GM21528 (cell line): ENCODE results near the gene WDR43.
"Not testable (repeated sequence)": the region's sequence is repeated elsewhere in the genome, so short reads cannot be mapped to it uniquely, and the experiment has no call there.

Experiments
- ATAC-seq: cut with Tn5 transposase; IDR thresholded peaks from one replicate; pipeline ENCODE4 v1.9.1; 2021; ENCODE audit warnings: mild to moderate bottlenecking, moderate library complexity; ENCODE audit not compliant: unreplicated experiment, low FRiP score

Gene WDR43

DNA sequence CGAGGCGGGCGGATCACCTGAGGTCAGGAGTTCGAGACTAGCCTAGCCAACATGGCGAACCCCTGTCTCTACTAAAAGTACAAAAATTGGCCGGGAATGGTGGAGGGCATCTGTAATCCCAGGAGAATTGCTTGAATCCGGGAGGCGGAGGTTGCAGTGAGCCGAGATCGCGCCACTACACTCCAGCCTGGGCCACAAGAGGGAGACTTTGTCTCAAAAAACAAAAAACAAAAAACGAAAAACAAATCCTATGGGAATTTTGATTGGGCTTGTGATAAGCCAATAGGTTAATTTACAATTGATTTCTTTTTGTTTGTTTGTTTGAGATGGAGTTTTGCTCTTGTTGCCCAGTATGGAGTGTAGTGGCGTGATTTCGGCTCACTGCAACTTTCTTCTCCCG, 62.4 kb downstream of the WDR43 start:
- ATAC-seq: no peak

GRCh38 chr2:28958689-28959088, 64.2 kb downstream of the WDR43 start:
- ATAC-seq: no peak

- ATAC-seq: no peak
Observed at GRCh38 chr2:28960401-28960800, 65.9 kb downstream of the WDR43 start.

DNA sequence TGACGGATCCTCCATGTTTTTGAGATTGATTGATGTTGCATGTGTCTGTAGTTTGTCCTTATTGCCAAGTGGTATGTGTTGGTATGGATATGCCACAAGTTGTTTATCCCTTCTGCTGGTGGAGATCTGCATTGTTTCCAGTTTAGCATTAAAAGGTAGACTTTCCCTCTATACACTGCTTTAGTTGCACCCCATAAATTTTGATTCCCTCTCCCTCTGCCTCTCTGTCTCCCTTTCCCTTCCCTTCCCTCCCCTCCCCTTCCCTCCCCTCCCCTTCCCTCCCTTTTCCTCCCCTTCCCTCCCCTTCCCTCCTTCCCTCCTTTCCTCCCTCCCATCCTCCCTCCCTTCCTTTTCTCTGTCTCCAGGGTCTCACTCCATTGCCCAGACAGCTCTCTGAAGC, 68.0 kb downstream of the WDR43 start:
- no peak for ATAC-seq

DNA sequence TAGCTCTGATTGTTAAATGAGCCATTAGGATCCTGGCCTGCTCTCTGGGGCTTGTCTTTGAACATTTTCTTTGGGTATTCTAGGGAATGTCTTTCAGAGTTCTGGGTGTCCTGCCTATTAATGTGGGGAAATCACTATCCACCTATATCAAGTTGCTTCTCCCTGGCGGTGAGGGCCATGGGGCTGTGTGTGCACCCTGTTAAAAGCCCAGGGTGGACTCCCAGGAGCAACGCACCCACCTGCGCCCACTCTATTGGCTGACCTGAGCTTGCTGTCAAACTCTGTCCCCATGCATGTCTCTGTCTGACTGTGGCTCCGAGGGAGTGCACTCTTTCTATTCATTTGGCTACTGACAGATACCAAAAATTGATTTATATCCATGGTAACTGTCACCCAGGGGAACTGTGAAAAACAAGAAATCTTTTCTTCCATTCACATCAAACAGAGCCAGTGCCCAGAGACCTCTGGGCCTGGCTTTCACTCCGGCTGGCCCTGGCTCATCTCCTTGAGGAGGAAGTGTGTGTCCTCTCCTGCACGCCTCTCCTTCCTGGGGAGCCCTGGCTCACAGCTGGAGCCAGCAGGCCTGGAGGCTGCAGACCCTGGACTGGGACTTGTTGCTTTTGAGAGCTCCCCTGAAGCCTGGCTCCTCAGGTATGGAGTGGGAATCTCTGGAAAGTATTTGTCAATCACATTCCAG, 76.1 kb downstream of the WDR43 start:
- ATAC-seq: no peak

DNA sequence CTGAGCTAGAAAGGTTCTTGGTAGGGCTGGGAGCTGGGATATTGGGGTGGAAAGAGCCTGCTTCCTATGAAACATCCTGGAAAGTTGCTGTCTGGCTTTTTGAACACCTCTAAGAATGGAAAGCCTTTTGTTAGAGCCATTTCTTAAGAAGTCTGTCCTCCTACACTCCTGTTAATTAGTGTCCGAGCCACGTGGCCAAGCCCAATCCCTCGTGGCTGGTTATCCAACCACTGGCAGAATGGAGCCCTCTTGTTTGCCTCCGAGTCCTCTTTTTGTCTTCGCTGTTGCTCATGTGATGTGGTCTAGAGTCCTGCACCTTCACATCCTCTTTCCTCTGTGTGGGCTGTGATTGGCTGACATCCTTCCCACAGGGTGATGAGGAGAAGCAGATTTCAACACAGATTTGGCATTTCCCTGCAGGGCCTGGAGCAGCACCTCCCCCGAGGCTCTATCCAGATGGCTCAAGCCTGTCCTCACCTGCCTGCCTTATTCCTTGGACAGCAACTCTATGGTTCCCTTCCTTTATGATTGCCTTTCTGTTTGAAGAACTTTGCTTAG, 78.4 kb downstream of the WDR43 start:
- ATAC-seq: no peak

DNA sequence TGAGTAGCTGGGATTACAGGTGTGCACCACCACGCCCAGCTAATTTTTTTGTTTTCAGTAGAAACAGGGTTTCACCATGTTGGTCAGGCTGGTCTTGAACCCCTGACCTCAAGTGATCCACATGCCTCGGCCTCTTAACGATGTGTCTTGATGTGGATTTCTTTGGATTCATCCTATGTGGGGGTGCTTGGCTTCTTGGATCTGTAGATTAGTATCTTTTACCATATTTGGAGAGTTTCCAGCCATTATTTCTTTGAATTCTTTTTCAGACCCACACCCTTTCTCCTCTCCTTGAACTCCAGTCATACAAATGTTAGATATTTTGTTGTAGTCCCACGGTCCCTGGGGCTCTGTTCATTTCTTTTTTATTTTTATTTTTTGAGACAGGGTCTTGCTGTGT, 79.8 kb downstream of the WDR43 start:
- ATAC-seq: no peak

GRCh38 chr2:28975671-28976070, 81.2 kb downstream of the WDR43 start:
- ATAC-seq: no peak

- ATAC-seq: no peak
Observed at GRCh38 chr2:28976584-28976983, 82.1 kb downstream of the WDR43 start.

- ATAC-seq: no peak
Observed at GRCh38 chr2:28977176-28977875, 82.9 kb downstream of the WDR43 start.

DNA sequence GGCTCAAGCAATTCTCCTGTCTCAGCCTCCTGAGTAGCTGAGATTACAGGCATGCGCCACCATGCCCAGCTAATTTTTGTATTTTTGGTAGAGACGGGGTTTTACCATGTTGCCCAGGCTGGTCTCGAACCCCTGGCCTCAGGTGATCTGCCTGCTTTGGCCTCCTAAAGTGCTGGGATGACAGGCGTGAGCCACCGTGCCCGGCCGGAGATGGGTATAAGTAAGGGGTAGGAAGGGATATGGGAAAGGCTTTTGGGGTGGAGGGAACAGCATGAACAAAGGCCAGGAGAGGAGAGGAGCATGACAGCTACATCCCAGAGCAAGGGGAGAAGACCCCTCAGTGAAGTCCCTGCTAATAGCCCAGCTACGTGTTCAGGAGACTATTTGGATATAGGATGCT, 83.5 kb downstream of the WDR43 start:
- ATAC-seq: not testable (repeated sequence)

- no peak for ATAC-seq
Observed at GRCh38 chr2:28978606-28979005, 84.1 kb downstream of the WDR43 start.

DNA sequence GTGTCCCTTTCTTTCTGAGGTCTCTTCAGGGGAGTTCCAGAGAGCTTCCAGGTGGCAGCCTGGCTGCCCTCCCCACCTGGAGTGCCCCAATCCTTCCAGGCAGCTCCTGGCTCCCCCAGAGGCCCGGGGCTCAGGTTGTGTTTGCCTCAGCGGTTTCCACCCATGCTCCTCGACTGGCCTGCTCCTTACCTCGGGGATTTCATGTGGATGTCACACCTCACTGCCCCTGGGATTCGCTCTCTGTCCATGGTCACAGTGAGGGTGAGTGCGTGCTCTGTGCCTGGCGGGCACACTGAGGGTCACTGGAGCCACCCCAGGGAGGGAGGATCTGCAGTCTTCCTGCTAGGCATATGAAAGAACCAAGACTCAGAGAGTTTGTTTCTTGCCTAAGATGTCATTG, 84.6 kb downstream of the WDR43 start:
- no peak for ATAC-seq

DNA sequence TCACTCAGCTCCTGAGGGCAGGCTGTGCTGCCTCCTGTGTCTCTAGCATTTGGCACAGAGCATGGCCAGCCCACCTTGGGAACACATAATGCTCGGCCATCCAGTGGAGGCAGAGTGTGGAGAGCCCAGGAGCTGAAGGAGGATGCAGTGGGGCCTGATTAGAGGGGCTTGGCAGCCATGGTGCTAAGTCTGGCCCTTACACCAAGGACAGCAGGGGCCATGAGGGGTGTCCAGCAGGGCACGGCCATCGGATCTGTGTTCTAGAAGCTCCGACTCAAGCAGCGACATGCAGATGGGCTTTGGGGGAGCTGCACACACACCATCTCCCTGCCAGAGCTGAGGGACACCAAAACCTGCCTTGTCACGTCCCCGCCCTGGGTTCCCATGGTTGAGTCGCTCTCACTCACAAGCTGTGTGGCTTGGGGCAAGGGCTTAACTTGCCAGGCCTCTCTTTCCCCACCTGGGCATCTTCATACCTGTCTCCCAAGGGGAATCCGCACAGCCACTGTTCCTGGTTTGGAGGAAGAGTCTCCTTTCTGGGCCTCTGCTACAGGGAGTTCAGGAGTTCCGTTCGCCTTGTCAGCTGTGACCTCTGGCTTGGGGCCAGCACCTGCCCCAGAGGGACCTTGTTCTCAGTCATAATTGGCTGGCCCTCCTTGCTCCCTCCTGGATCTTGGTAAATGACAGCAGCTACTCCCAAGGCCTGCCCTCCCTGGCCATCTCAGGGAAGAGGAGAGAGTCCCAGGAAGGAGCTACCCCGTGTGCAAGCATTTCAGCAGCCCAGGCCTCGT, 85.3 kb downstream of the WDR43 start:
- ATAC-seq: no peak

DNA sequence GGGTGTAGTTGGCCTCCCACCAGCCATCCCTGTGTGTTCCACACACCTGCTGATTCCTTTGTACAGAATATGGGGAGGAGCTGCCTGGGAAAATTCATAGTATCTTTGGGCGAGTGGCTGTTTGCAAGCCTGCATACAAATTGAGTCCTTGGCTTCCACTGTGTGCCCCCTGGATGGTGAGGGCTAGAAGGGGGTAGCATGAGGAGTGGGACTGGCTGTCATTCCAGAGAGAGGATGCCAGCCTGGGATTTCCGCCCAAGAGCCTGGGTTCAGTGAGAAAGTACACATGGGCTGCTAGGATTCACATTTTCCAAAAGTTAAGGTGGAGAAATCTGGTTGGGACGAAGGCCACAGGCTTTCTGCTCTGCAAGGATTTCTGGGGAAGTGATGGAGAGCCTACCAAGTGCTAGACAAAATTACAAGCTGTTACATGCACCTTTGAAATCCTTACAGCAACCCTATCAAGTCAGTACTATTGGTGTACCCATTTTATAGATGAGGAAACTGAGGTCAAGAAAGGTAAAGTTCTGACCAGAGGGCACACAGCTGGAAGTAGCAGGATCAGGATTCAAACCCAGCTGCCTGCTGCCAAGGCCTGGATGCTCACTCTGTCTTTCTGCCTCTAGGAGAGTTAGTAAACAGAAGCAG, 86.0 kb downstream of the WDR43 start:
- ATAC-seq: no peak

DNA sequence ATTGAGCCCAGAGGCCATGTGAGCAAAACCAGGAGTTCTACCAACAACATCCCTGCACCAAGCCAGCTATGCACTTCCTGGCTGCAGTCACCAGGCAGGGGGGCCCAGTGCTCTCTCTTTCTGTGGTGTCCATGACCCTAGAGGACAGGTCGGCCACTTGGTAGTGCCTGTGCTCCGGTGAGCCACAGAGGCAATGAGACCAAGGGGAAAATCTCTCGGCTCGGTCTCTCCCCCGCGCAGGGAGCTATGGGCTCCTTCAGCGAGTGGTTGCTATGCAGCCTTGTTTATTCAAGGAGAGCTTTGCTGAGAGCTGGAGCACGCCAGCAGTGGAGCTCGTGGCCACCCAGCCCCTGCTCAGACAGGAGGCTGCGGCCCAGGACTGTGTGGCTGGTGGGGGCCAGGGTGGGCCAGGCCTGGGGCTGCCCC, 86.6 kb downstream of the WDR43 start, which contains the start of gene TOGARAM2:
TOGARAM2 (plus strand) TSS at position 283 of the 426 bp plus-strand sequence. CDS start 13,537 bp downstream, outside the sequence.
- no peak for ATAC-seq

- ATAC-seq: no peak
Observed at GRCh38 chr2:28981620-28982376, 87.3 kb downstream of the WDR43 start.

- no peak for ATAC-seq
Observed at GRCh38 chr2:28982381-28982950, 88.0 kb downstream of the WDR43 start.

- no peak for ATAC-seq
Observed at GRCh38 chr2:28986429-28986828, 92.0 kb downstream of the WDR43 start.
